Measurements from ENCODE around the gene SRSF1. TPM values are rescaled to one million over a fixed set of nuclear protein-coding genes. Genes with fewer than 3 reads are reported as not detected.

The SRSF1 gene
- total and polyA plus RNA-seq, 9 donors = 77.8 to 184 (median 157) TPM

GRCh38 chr17:57957886-57958285 lies 49.2 kb downstream of the SRSF1 start:
- no peaks in the 10 kb centered on the region for H3K36me3 ChIP-seq
- H3K9me3 ChIP-seq = no peaks in the 10 kb centered on the region
- peaks cover 5% of the 10 kb centered on the region for H3K4me1 ChIP-seq (ENCODE audit: insufficient read depth)
- TF ChIP-seq CTCF (IDR thresholded peaks at IDR 0.05) (no peak), EP300 (IDR thresholded peaks at IDR 0.05) (no peak), POLR2A (IDR thresholded peaks at IDR 0.05) (no peak)
- no peak overlapping the region for H3K27ac ChIP-seq
- no peaks in the 10 kb centered on the region for H3K27me3 ChIP-seq
- intact Hi-C loops (cut with DNase I) = loop anchor here in 1 of 4 donors (10.0 kb wide), 1 partner anchor 63 kb away; no protein-coding TSS in a partner anchor
- H3K4me3 ChIP-seq = no peak overlapping the region
- WGBS, 3 donors = 82 to 86% (median 85%) methylated on average over 3 of the region's 3 CpGs
- DNase-seq = no peak

- TF ChIP-seq POLR2A (IDR thresholded peaks at IDR 0.05) = no peak
- no peak for TF ChIP-seq CTCF (IDR thresholded peaks at IDR 0.05)
- no peak for TF ChIP-seq EP300 (IDR thresholded peaks at IDR 0.05)
- H3K36me3 ChIP-seq = no peaks in the 10 kb centered on the region
- no peaks in the 10 kb centered on the region for H3K9me3 ChIP-seq
- WGBS, 3 donors = 95 to 96% (median 95%) methylated on average over 8 of the region's 8 CpGs
- peaks cover 5% of the 10 kb centered on the region for H3K4me1 ChIP-seq (ENCODE audit: insufficient read depth)
- no peaks in the 10 kb centered on the region for H3K27me3 ChIP-seq
- no peak overlapping the region for H3K27ac ChIP-seq
- intact Hi-C loops (cut with DNase I) = loop anchor here in 1 of 4 donors (10.0 kb wide), 1 partner anchor 62 kb away; no protein-coding TSS in a partner anchor
- no peak overlapping the region for H3K4me3 ChIP-seq
- DNase-seq = no peak
Measured at GRCh38 chr17:57957120-57957850, 49.8 kb downstream of the SRSF1 start.

GRCh38 chr17:57956291-57957119 lies 50.5 kb downstream of the SRSF1 start:
- intact Hi-C loops (cut with DNase I) = loop anchor here in 1 of 4 donors (10.0 kb wide), 1 partner anchor 62 kb away; no protein-coding TSS in a partner anchor
- Histone ChIP-seq H3K4me1 (ENCODE audit: insufficient read depth) (peaks cover 5% of the 10 kb centered on the region), H3K27me3 (no peaks in the 10 kb centered on the region), H3K4me3 (no peak overlapping the region), H3K36me3 (no peaks in the 10 kb centered on the region), H3K9me3 (no peaks in the 10 kb centered on the region), H3K27ac (no peak overlapping the region)
- TF ChIP-seq EP300 (IDR thresholded peaks at IDR 0.05) = no peak
- no peak for TF ChIP-seq CTCF (IDR thresholded peaks at IDR 0.05)
- no peak for TF ChIP-seq POLR2A (IDR thresholded peaks at IDR 0.05)
- WGBS, 3 donors = 61 to 65% (median 64%) methylated on average over 13 of the region's 13 CpGs
- DNase-seq = no peak

- peak within 1 kb of the TSS; percentile 70 for H3K4me3 ChIP-seq
- peak; percentile 73 to 85 (median 83) for DNase-seq
- H3K4me1 ChIP-seq (ENCODE audit: insufficient read depth) = peaks cover 6% of the 10 kb centered on the region
- H3K27me3 ChIP-seq = no peaks in the 10 kb centered on the region
- 0% methylated on average over 7 to 78 of the region's 79 CpGs for WGBS, 3 donors
- no peaks in the 10 kb centered on the region for H3K9me3 ChIP-seq
- TF ChIP-seq CTCF (IDR thresholded peaks at IDR 0.05) (peak in 2 of 3 donors; percentile 34 to 36), EP300 (IDR thresholded peaks at IDR 0.05) (no peak), POLR2A (IDR thresholded peaks at IDR 0.05) (no peak)
- H3K27ac ChIP-seq = peak within 1 kb of the TSS; percentile 72 to 83
- no peaks in the 10 kb centered on the region for H3K36me3 ChIP-seq
- intact Hi-C loops (cut with DNase I) = loop anchor here in 1 of 4 donors (10.0 kb wide), 1 partner anchor 61 kb away; no protein-coding TSS in a partner anchor
Measured at GRCh38 chr17:57955183-57955931, 51.7 kb downstream of the SRSF1 start, which contains the start of gene CUEDC1. Gene CUEDC1 (minus strand): TSS chr17:57955412. CDS start chr17:57885564, 69,848 bp downstream.

Data from ovary (tissue), 9 donors.